ENCODE results near the gene KY. TPM values are rescaled to one million over a fixed set of nuclear protein-coding genes. Genes with fewer than 3 reads are reported as not detected.

Gene KY
- total RNA-seq, 1 donor from 2014 or later: 0.29 TPM

GRCh38 chr3:134636406-134636805 is 14.4 kb downstream of the KY start:
- H3K4me1 ChIP-seq: no peaks in the 10 kb centered on the region
- H3K27me3 ChIP-seq: no peaks in the 10 kb centered on the region
- no peak for TF ChIP-seq CTCF (IDR thresholded peaks at IDR 0.05)
- H3K4me3 ChIP-seq: no peak overlapping the region
- intact Hi-C loops (cut with DNase I): no loop called here
- H3K27ac ChIP-seq: no peak overlapping the region
- ATAC-seq (no peak), DNase-seq (no peak)
- no peaks in the 10 kb centered on the region for H3K9me3 ChIP-seq
- no peaks in the 10 kb centered on the region for H3K36me3 ChIP-seq

GRCh38 chr3:134630506-134630905 is 20.3 kb downstream of the KY start:
- DNase-seq (no peak), ATAC-seq (no peak)
- Histone ChIP-seq H3K4me1 (no peaks in the 10 kb centered on the region), H3K9me3 (peaks cover 11% of the 10 kb centered on the region), H3K36me3 (no peaks in the 10 kb centered on the region), H3K27me3 (no peaks in the 10 kb centered on the region), H3K27ac (no peak overlapping the region), H3K4me3 (no peak overlapping the region)
- intact Hi-C loops (cut with DNase I): no loop called here
- TF ChIP-seq CTCF (IDR thresholded peaks at IDR 0.05): no peak

GRCh38 chr3:134628884-134629283 is 21.9 kb downstream of the KY start:
- DNase-seq (no peak), ATAC-seq (no peak)
- Histone ChIP-seq H3K4me1 (no peaks in the 10 kb centered on the region), H3K4me3 (no peak overlapping the region), H3K27me3 (no peaks in the 10 kb centered on the region), H3K27ac (no peak overlapping the region), H3K9me3 (peaks cover 11% of the 10 kb centered on the region), H3K36me3 (no peaks in the 10 kb centered on the region)
- no peak for TF ChIP-seq CTCF (IDR thresholded peaks at IDR 0.05)
- intact Hi-C loops (cut with DNase I): no loop called here

- ATAC-seq (no peak), DNase-seq (no peak)
- no peak for TF ChIP-seq CTCF (IDR thresholded peaks at IDR 0.05)
- Histone ChIP-seq H3K27ac (no peak overlapping the region), H3K4me3 (no peak overlapping the region), H3K9me3 (peaks cover 11% of the 10 kb centered on the region), H3K4me1 (no peaks in the 10 kb centered on the region), H3K36me3 (no peaks in the 10 kb centered on the region), H3K27me3 (no peaks in the 10 kb centered on the region)
- intact Hi-C loops (cut with DNase I): no loop called here
Observed at GRCh38 chr3:134627831-134628230, 23.0 kb downstream of the KY start.

- TF ChIP-seq CTCF (IDR thresholded peaks at IDR 0.05): no peak
- Histone ChIP-seq H3K27me3 (no peaks in the 10 kb centered on the region), H3K27ac (no peak overlapping the region), H3K9me3 (peaks cover 11% of the 10 kb centered on the region), H3K4me3 (no peak overlapping the region), H3K36me3 (no peaks in the 10 kb centered on the region), H3K4me1 (no peaks in the 10 kb centered on the region)
- DNase-seq: no peak
- ATAC-seq: no peak
- intact Hi-C loops (cut with DNase I): no loop called here
Observed at GRCh38 chr3:134625885-134626741, 24.7 kb downstream of the KY start.
